Glomerular visceral epithelial cell (primary cell): ENCODE results near the gene PRKAG1.
"Not testable (repeated sequence)": the region's sequence is repeated elsewhere in the genome, so short reads cannot be mapped to it uniquely, and the experiment has no call there.

ENCODE experiments used
- DNase-seq: peaks from one replicate; pipeline ENCODE4 v3.0.0-alpha.2; 2016; ENCODE audit errors: extremely low spot score

PRKAG1 gene

GRCh38 chr12:49018261-49019119 is at the start of gene PRKAG1:
TSS of gene PRKAG1 (minus strand) at chr12:49018776. CDS start at chr12:49018740, 36 bp downstream.
- peak; percentile 95 for DNase-seq

- no peak for DNase-seq
Measured at GRCh38 chr12:49066120-49066519, 47.5 kb upstream of the PRKAG1 start.

- DNase-seq: no peak
Measured at GRCh38 chr12:49064767-49065152, 46.2 kb upstream of the PRKAG1 start.

GRCh38 chr12:49061916-49062315 is 43.3 kb upstream of the PRKAG1 start:
- DNase-seq: not testable (repeated sequence)

GRCh38 chr12:49061157-49061650 is 42.6 kb upstream of the PRKAG1 start:
- no peak for DNase-seq

- peak; percentile 90 for DNase-seq
Measured at GRCh38 chr12:49060237-49061156, 41.9 kb upstream of the PRKAG1 start, which contains the start of gene KMT2D. TSS of gene KMT2D (minus strand) at chr12:49060794. CDS start at chr12:49055324, 5,470 bp downstream.

- DNase-seq: peak; percentile 9
Measured at GRCh38 chr12:49059299-49060171, 41.0 kb upstream of the PRKAG1 start.

GRCh38 chr12:49059045-49059298 is 40.4 kb upstream of the PRKAG1 start:
- peak; percentile 8 for DNase-seq

GRCh38 chr12:49058366-49059044 is 39.9 kb upstream of the PRKAG1 start:
- DNase-seq: no peak

- DNase-seq: no peak
Measured at GRCh38 chr12:49057888-49058287, 39.3 kb upstream of the PRKAG1 start.

GRCh38 chr12:49055978-49056754 is 37.6 kb upstream of the PRKAG1 start:
- peak; percentile 42 for DNase-seq

- DNase-seq: no peak
Measured at GRCh38 chr12:49055092-49055491, 36.5 kb upstream of the PRKAG1 start.

- no peak for DNase-seq
Measured at GRCh38 chr12:49054524-49054923, 35.9 kb upstream of the PRKAG1 start.

- DNase-seq: no peak
Measured at GRCh38 chr12:49054096-49054495, 35.5 kb upstream of the PRKAG1 start.

GRCh38 chr12:49052451-49053208 is 34.1 kb upstream of the PRKAG1 start:
- DNase-seq: no peak

GRCh38 chr12:49051777-49052438 is 33.3 kb upstream of the PRKAG1 start:
- no peak for DNase-seq

GRCh38 chr12:49051373-49051764 is 32.8 kb upstream of the PRKAG1 start:
- no peak for DNase-seq

GRCh38 chr12:49050507-49051372 is 32.2 kb upstream of the PRKAG1 start:
- no peak for DNase-seq
